Right ventricle myocardium inferior (tissue), 1 donor: ENCODE results near the gene RPTOR. TPM values are rescaled to one million over a fixed set of nuclear protein-coding genes. Genes with fewer than 3 reads are reported as not detected.

Experiments
- ATAC-seq: fragments of 200-7000 bp; cut with Tn5 transposase; one replicate; pipeline ENCODE4 v1.9.1; 2020; ENCODE audit warnings: mild to moderate bottlenecking, moderate library complexity
- DNase-seq: peaks from one replicate; pipeline ENCODE4 v3.0.0; 2021; ENCODE audit errors: missing footprints
- intact Hi-C: fragments of 100-400 bp; cut with DNase I; formaldehyde crosslinking; loops from one replicate; pipeline ENCODE4 v1.11.0; 2022
- total RNA-seq: library from RNA; stranded (reverse); fragmentation: NEBNext Ultra II Directional; extraction: Animal tissue kit (Norgen Biotek cat#: 25700); gene quantifications from one replicate; pipeline ENCODE4 v1.2.1, GENCODE V29; 2021
- donor health status: DM: no; HTN: yes; CAD: no; lungs with severe emphysema.

RPTOR gene
- total RNA-seq, 1 donor from 2014 or later, result 18.8 TPM

GRCh38 chr17:80831491-80831890, 286.9 kb downstream of the RPTOR start:
- ATAC-seq (no peak), DNase-seq (no peak)
- intact Hi-C loops, result loop anchor here (5.0 kb wide), 1 partner anchor 44 kb away; no protein-coding TSS in a partner anchor

DNA sequence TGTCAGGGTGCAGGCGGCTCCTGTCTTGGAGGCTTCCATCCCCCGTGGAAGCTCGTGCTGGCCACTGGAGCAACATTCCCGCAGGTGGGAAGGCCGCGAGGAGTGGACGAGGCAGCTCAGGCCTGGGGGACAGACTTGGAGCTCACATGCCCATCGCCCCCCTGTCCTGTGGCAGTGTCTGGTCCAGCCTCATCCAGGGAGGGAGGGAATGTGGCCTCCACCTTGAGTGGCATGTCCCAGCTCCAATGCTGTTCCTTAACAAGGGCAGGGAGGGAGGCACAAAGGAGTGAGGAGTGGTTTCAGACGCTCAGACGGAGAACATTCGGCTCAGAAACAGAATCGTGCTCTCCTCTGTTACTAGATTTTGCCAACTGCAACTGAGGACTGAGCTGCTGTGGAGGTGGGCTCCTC, 287.6 kb downstream of the RPTOR start:
- intact Hi-C loops, result loop anchor here (5.0 kb wide), 1 partner anchor 45 kb away; no protein-coding TSS in a partner anchor
- DNase-seq, result no peak
- no peak for ATAC-seq

DNA sequence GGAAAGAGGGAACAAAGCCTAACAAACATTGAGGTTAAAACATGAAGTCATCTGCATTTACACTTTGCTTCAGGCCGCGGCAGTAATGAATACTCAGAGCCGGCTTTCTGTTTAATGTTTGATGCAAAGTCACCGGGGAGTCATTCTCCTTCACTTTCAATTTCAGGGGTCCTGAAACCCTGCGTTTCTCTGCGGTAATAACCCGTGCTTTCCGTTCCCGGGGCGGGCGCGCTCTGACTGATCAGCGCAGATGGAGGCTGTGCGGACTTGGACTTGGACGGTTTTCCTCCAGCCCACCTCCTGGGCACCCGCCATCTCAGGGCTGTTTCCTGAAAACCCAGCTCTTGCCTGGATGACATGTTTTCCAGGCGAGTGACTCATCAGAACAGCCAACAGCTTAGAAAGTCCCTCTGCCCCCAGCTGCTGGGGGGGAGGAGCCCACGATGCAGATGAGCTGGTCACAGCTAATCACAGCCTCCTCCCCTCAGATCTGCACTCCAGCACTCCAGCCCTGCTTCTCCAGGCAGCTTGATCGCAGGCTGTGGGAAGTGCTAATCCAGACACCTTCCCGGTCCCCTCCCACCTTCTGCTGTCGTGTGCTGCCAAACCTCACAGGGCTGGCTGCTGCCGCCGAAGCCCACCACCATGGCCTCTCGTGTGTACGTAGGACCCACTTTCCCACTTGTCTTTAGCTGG, 288.4 kb downstream of the RPTOR start:
- peak; percentile 96 for ATAC-seq
- intact Hi-C loops, result loop anchor here (5.0 kb wide), 1 partner anchor 46 kb away; no protein-coding TSS in a partner anchor
- peak; percentile 86 for DNase-seq

DNA sequence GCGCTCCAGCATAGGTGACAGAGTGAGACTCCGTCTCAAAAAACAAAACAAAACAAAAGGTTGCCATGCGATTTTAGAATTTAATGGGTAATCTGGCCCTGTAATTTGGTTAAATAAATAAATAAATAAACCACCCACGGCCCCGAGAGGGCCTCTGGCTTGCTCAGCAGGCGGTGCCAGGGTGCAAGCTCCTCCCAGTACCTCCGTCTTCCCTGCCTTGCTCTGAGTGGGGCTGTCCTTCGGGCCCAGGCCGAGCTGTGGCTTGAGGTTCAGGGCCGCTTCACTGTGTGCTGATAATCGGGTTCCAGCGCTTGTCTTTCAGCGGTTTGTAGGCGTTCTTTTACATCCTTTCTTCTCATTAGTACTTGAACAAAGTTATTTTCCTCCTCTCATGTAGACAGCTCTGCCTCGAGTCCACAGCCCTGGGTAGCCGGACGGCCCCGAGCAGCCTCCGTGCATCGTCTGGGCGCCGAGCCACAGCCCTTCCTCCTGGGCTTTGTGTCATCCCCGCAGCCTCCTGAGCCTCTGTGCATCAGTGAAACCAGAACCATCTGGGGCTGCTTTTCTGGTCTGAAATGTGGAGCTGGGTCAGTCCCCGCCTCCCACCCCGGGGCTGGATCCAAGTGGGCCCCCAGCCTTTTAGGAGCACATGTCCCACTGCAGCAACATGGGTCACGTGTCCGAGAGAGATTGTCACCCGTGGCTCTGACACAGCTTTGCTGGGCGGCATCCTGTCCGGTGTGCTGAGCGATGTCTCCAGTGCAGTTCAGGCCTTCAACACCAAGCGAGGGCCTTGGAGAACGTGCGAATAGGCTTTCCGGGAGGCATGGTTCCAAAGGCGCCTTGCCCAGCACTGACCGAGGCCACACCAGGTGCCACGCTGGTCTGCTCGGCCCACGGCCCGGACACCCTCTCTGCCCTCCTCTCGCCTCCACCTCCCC, 289.6 kb downstream of the RPTOR start:
- ATAC-seq (peak; percentile 73), DNase-seq (no peak)
- intact Hi-C loops, result loop anchor here (5.0 kb wide), 1 partner anchor 47 kb away; no protein-coding TSS in a partner anchor

DNA sequence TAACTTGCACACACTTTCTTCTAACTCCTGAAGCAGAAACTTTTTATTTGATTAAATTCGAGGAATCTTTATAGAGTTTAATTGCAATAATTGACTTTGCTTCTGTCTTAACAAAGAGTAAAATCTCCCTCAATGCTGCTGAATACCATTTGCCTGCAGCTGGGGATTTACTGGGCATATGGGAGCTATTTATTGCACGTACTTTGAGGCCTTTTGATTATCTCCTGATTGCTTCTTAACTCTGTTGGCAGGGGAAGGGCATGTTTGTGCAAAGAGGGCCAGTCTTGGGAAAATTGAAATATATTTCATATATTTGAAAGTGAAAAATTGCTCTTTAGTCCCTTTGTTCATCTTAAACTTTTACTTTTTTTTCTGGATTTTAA, 290.2 kb downstream of the RPTOR start:
- DNase-seq, result no peak
- intact Hi-C loops, result loop anchor here (5.0 kb wide), 1 partner anchor 48 kb away; no protein-coding TSS in a partner anchor

GRCh38 chr17:80835816-80836657, 291.4 kb downstream of the RPTOR start:
- ATAC-seq, result no peak
- intact Hi-C loops, result no loop called here
- no peak for DNase-seq

More for the DNA sequence above, 290.2 kb downstream of the RPTOR start:
- ATAC-seq, result no peak

DNA sequence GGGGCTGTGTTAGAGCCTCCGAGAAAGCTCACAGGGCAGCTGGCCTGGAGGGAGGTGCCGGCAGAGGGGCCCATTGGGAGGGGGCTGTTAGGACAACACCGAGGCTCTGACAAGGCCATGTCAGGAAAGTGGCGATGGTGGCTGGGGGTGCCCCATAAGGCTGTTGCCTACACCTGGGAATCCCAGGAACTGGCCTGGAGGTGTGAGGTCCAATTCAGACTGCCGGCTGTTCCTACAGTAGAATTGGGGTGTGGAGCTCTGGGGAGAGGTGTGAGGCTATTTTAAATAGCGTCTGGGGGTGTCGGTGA, 292.0 kb downstream of the RPTOR start:
- intact Hi-C loops, result no loop called here
- no peak for ATAC-seq
- no peak for DNase-seq

GRCh38 chr17:80836971-80837481, 292.4 kb downstream of the RPTOR start:
- no peak for DNase-seq
- no peak for ATAC-seq
- intact Hi-C loops, result no loop called here

GRCh38 chr17:80837711-80838110, 293.1 kb downstream of the RPTOR start:
- ATAC-seq (no peak), DNase-seq (no peak)
- intact Hi-C loops, result no loop called here

DNA sequence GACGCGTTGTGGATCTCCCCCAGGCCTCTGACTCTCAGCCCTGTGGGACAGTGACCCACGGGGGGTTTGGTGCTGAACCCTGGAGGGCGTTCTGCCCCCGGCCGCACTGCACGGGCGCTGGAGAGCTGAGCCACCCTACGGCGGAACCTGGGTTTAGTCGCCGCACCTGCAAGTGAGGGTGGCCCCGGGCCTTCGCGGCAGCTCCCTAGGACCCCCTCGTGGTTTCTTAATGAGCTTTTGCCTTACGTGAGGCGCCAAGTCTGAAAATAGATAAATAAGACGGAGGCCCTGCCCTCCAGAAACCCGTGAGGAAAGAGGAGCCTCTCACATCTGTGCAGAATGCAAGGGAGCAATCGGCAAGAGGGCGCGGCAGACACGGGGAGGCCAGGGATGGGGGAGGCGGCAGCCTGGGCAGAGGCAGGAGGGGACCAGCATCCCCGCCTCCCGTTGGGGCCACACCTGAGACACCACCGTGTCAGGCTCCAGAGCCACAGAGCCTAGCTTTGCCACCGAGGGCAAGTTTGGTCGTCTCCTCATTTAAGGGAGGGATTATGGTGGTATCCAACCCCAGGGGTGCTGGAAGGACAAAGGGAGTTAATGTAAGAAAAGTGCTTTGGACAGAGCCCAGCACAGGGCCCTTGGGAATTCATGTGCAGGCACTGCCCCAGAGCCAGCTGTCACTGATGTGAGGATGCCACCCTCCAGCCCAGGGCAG, 293.8 kb downstream of the RPTOR start:
- ATAC-seq (no peak), DNase-seq (no peak)
- intact Hi-C loops, result no loop called here

DNA sequence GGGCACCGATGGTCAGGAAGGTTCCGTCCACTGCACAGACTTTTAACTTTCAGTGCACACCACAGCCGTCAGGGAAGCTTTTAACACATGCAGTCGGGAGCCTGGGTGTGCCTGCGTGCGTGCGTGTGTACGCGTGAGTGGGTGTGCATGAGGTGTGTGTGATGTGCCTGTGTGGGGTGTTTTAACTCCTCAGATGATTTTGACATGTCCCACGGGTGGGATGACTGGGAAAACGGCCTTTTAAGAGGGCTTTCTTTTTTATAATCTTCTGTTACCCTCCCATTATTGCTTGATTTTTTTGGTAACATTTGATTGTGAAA, 294.3 kb downstream of the RPTOR start:
- ATAC-seq (no peak), DNase-seq (no peak)
- intact Hi-C loops, result no loop called here

DNA sequence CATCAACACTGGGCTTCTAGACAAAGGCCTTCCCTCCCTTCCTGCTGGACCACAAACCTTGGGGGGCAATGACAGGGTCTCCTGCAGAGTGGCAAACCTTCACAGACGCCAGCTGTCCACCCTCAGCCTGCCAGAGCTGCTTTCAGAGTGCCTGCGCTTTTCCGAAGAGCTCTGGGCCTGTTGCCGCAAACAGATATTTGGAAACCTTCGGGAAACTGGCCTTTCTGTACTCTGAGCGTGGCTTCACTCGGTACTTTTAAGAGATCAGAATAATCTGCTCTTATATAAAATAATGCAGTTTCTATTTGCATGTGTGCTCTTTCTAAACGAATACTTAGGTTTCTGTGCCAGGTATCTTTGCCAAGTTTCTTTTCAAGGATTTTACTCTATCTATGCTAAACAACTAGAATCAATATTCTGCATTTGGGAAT, 294.9 kb downstream of the RPTOR start:
- ATAC-seq, result no peak
- no peak for DNase-seq
- intact Hi-C loops, result no loop called here

DNA sequence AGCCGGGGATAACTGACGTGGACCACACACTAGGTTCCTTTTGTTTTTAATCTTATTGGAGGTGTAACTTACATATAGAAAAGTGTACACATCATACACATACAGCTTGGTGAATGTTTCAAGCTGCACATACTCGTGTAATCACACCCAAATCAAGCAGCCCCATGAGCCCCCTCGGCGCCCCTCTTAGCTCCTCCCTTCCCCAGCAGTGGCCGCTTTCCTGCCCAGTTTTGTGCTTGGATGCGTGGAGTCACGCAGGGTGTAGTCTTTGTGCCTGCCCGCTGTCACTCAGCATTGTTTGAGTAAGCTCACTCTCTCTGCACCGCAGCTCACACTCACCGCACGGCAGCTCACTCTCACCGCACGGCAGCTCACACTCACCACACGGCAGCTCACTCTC, 295.3 kb downstream of the RPTOR start:
- no peak for ATAC-seq
- intact Hi-C loops, result no loop called here
- no peak for DNase-seq

- DNase-seq (no peak), ATAC-seq (no peak)
- intact Hi-C loops, result no loop called here
Observed at GRCh38 chr17:80842456-80843013, 297.9 kb downstream of the RPTOR start.

DNA sequence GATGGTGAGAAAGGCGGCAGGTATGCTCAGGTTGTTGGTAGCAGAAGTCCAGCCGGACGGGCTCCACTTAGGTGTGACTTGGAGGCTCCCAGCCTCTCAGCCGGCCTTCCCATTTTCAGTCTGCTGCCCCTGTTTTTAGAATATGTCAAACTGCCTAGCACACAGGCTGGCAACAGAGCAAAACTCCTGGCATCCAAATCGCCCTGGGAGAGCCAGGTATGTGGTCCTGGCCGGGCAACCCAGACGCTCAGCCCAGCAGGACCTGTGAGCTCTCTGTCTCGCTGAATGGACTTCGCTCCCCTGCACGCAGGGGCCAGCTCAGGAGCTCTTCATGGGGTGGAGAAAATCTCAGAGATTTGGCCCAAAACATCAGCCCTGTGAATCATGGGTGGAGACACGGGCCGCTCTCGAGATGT, 299.1 kb downstream of the RPTOR start:
- no peak for ATAC-seq
- no peak for DNase-seq
- intact Hi-C loops, result no loop called here

GRCh38 chr17:80844418-80844990, 299.9 kb downstream of the RPTOR start:
- ATAC-seq (no peak), DNase-seq (no peak)
- intact Hi-C loops, result no loop called here

DNA sequence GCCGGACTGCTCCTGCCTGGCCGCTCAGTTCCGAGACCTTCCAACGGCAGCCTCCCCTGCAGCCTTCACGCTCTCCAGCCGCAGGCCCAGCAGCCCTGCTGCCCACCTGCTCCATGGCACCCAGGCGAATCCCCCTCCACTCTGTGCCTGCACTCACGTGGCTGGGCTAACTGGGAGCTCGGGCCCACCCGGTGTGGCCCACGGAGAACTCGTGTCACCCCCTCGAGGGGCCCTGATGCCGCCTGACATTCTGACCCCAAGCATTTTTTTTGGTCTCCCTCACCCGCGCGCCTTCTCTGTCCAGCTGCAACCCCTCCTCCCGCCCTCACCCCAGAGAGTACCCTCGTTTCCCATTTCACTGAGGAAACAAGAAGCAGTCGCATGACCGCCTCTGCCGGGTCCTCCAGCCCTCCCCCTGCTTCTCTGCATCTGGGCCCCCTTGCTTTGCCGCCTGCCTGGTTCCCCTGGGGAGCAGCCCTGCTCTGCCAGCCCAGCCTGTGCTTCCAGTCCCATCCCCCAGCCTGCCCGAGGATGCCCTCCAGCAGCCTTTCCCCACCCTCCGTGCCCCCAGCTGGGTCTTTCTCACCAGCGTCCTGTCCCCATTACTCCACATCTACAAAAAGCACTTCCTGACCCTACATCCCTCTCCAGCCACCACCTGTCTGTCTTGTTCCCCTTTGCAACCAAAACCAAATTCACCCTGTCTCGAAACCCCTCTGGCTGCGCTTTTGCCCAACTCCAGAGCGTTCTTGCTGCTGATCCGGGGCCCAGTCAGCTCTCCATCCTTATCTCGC, 300.6 kb downstream of the RPTOR start:
- peak; percentile 32 for DNase-seq
- ATAC-seq, result no peak
- intact Hi-C loops, result no loop called here
